ENCODE results near the gene SRRM4.

Gene SRRM4

DNA sequence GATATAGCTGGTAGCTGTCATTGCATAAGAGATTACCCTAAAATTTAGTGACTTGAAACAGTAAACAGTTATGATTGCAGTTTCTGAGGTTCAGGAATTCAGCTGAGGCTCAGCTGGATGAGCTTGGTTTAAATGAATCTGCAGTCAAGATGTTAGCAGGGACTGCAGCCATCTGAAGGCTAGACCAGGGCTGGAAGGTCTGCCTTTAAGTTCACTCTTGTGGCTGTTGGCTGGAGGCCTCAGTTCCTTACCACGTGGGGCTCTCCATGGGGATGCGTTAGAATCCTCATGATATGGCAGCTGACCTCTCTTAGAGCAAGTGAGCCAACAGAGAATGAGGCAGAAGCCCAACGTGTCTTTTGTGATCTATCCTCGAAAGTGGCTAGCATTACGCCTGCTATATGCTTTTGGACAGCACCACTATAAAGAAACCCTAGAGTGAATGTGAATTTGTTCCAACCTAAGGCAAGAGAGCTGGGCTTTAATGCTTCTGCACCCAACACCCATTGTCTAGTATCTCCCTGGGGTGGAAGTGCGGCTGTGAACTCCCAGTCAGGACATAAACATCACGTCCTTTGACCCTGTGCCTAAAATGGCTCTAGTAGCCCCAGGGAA, 223.4 kb downstream of the SRRM4 start:
- DNase-seq: no peak

DNA sequence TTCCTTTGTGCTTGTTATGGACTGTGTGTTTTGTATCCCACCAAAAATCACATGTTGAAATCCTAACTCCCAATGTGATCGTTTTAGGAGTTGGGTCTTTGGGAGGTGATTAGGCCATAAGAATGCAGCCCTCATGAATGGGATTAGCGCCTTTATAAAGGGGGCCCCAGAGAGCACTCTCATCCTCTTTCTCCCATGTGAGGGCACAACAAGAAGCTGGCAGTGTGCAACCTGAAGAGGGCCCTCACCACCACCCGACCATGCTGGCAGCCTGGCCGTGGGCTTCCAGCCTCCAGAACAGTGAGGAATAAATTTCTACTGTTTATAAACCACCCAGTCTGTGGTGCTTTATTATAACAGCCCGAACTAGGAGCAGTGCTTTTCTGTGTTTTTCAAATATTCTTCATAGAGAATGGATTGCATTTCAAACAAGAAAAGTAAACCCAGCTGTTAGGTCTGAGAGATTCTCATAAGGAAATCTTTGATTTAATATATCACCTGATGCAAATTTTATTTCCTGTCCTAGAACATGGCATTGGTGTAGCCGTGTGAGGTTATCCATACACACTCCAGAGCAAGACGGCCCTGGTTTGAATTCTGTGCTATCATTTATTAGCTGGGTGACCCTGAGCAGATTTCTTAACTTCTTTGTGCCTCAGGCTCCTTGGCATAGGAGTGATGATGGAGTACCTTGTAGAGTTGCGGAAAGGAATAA, 225.2 kb downstream of the SRRM4 start:
- peak; percentile 48 for DNase-seq

DNA sequence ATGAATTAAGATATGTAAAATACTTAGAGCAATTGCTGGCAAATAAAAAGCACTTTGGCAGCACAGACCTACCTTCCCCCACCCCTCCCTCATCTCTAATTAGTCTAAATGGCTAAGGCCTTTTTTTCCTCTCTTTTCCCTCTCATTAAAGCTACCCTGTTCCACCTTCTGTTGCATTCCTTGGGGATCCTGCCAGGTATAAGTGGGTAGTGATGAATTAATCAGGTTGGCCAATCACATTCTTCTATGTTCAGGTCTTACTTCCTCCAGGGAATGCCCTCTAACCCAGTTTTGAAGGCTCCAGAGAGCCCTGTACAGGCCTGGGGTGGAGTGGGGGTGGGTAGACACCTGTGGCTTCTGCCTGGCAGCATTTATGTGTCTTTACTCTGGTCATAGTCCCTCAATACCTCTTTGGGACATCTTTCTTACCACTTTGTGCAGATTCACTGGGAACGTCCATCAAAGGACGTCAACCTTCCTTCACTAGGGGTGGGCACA, 225.8 kb downstream of the SRRM4 start:
- peak; percentile 86 for DNase-seq

DNA sequence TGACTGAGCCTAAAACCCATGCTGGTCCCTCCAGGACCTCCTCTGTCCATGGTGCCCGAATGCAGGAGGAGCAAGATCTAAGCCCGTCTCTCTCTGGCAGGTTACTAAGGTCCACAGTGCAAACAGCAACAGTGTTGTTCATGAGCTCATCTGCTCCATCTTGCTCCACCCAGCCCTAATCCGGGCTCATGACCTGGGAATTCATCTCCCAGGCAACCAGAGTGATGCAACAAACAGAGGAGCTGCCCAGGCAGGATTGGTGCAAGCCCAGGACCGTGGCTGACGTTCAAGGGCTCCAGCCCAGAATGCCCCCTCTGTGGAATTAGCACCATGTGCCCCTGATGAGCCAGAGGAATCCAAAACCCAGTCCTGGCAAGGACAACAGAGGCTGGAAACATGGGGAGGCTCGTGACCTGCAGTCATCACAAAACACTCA, 227.3 kb downstream of the SRRM4 start:
- DNase-seq: peak; percentile 75

DNA sequence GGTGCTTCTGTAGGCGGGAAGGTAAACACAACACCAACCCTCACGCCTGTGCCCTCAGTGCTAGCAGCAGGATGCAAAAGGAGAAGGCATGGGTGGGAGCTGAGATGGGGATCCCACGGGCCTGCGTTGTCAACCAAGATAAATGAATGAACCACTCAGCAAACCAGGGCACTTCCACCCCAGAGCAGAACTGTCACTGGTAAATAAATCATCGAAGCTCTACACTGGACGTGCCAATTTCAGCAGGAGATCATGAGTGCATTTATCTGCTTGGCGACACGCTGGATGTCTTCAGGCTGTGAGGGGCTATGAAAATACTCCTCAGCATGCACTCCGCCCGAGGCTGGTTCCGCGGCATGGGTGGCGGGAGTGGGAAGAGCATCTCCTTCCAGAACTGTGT, 230.5 kb downstream of the SRRM4 start:
- peak; percentile 54 for DNase-seq
